ENCODE data around the gene CYP3A7.
"Not testable (repeated sequence)": the region's sequence is repeated elsewhere in the genome, so short reads cannot be mapped to it uniquely, and the experiment has no call there.

CYP3A7 gene

GRCh38 chr7:99734987-99735386 is at the start of gene CYP3A7:
Gene CYP3A7, minus strand, starts transcription at chr7:99735196. Its CDS starts 103 bp downstream, at chr7:99735093.
- DNase-seq (ENCODE audit: low read depth) = no peak

GRCh38 chr7:99784007-99784406 is 49.0 kb upstream of the CYP3A7 start, which contains the start of gene CYP3A4:
Gene CYP3A4, minus strand, starts transcription at chr7:99784184. Its CDS starts 103 bp downstream, at chr7:99784081.
- DNase-seq (ENCODE audit: low read depth) = no peak

GRCh38 chr7:99782012-99782953 is 47.3 kb upstream of the CYP3A7 start:
- DNase-seq (ENCODE audit: low read depth) = no peak

GRCh38 chr7:99780588-99780987 is 45.6 kb upstream of the CYP3A7 start:
- DNase-seq (ENCODE audit: low read depth) = no peak

- DNase-seq (ENCODE audit: low read depth) = no peak
Observed at GRCh38 chr7:99779949-99780348, 45.0 kb upstream of the CYP3A7 start.

GRCh38 chr7:99778880-99779279 is 43.9 kb upstream of the CYP3A7 start:
- no peak for DNase-seq (ENCODE audit: low read depth)

- not testable (repeated sequence) for DNase-seq (ENCODE audit: low read depth)
Observed at GRCh38 chr7:99773395-99773794, 38.4 kb upstream of the CYP3A7 start.

- DNase-seq (ENCODE audit: low read depth) = no peak
Observed at GRCh38 chr7:99772565-99772964, 37.6 kb upstream of the CYP3A7 start.

GRCh38 chr7:99769494-99769893 is 34.5 kb upstream of the CYP3A7 start:
- DNase-seq (ENCODE audit: low read depth) = not testable (repeated sequence)

- no peak for DNase-seq (ENCODE audit: low read depth)
Observed at GRCh38 chr7:99768471-99768870, 33.5 kb upstream of the CYP3A7 start.

GRCh38 chr7:99767662-99768061 is 32.7 kb upstream of the CYP3A7 start:
- no peak for DNase-seq (ENCODE audit: low read depth)

GRCh38 chr7:99766484-99767099 is 31.6 kb upstream of the CYP3A7 start:
- peak; percentile 9 for DNase-seq (ENCODE audit: low read depth)

- DNase-seq (ENCODE audit: low read depth) = no peak
Observed at GRCh38 chr7:99764478-99764877, 29.5 kb upstream of the CYP3A7 start.

- DNase-seq (ENCODE audit: low read depth) = peak; percentile 88
Observed at GRCh38 chr7:99762680-99763327, 27.8 kb upstream of the CYP3A7 start.

- no peak for DNase-seq (ENCODE audit: low read depth)
Observed at GRCh38 chr7:99755085-99755484, 20.1 kb upstream of the CYP3A7 start.

- peak; percentile 41 for DNase-seq (ENCODE audit: low read depth)
Observed at GRCh38 chr7:99752356-99752755, 17.4 kb upstream of the CYP3A7 start.

GRCh38 chr7:99751322-99752052 is 16.5 kb upstream of the CYP3A7 start:
- peak; percentile 18 for DNase-seq (ENCODE audit: low read depth)

GRCh38 chr7:99748846-99749579 is 14.0 kb upstream of the CYP3A7 start:
- no peak for DNase-seq (ENCODE audit: low read depth)

- not testable (repeated sequence) for DNase-seq (ENCODE audit: low read depth)
Observed at GRCh38 chr7:99746915-99747314, 11.9 kb upstream of the CYP3A7 start.

- not testable (repeated sequence) for DNase-seq (ENCODE audit: low read depth)
Observed at GRCh38 chr7:99745395-99745794, 10.4 kb upstream of the CYP3A7 start.

GRCh38 chr7:99742737-99743394 is 7.9 kb upstream of the CYP3A7 start:
- no peak for DNase-seq (ENCODE audit: low read depth)
